Head of caudate nucleus (tissue), 42 donors: ENCODE results near the gene CA9.

ENCODE experiments used
- DNase-seq, 42 donors: peaks; one replicate each; pipeline versions ENCODE4 v3.0.0 to v3.0.0-alpha.2; 2020 to 2021; ENCODE audit warnings: mixed read lengths in 7 of 42
- intact Hi-C: fragments of 100-400 bp; cut with DNase I; formaldehyde crosslinking; loops from one replicate; pipeline ENCODE4 v1.15.0; 2022

The CA9 gene

GRCh38 chr9:35665471-35665818 is 8.3 kb upstream of the CA9 start:
- no peak for DNase-seq
- intact Hi-C loops = no loop called here

DNA sequence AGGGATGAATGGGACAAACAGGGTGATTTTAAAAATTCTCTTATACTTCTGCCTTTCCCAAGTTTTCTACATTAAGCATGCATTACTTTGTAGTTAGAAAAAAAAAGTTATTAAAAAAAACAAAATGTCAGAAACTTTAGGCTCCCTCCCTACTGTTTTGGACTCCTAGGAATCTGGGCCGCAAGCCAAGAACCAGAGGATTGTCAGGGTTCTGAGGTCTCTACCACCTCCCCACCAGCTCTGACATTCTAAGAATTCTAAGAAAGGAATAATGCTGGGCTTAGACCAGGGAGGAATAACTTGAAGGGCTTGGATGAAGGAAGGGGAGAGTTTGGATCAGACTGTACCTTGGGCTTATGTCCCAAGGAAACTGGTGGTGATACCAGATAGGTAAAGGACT is 7.7 kb upstream of the CA9 start:
- DNase-seq = no peak
- intact Hi-C loops = no loop called here

DNA sequence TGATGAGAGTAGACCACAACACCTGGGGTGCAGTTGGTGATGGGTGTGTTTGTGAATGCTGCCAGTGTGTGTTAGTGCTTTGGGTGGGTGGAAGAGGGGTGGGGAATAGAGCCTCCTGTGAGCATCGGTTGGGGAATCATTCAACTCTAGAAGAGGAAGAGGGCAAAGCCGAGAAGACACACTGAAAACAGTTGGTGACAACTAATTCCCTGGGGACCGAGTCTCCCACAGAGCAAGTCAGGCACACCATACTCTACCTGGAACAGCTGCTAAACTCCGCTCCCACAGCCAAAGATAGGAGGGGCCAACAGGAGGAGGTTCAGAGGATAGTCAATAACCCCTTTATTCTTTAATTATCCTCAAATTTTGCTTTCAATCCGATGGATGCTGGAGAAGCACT is 7.2 kb upstream of the CA9 start:
- intact Hi-C loops = no loop called here
- no peak for DNase-seq

- no peak for DNase-seq
- intact Hi-C loops = no loop called here
Measured at GRCh38 chr9:35667939-35668338, 5.8 kb upstream of the CA9 start.

- intact Hi-C loops = no loop called here
- no peak for DNase-seq
Measured at GRCh38 chr9:35669331-35670145, 4.2 kb upstream of the CA9 start.

DNA sequence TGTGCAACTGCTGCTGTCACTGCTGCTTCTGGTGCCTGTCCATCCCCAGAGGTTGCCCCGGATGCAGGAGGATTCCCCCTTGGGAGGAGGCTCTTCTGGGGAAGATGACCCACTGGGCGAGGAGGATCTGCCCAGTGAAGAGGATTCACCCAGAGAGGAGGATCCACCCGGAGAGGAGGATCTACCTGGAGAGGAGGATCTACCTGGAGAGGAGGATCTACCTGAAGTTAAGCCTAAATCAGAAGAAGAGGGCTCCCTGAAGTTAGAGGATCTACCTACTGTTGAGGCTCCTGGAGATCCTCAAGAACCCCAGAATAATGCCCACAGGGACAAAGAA is 265 bp downstream of the CA9 start:
- no peak for DNase-seq
- intact Hi-C loops = no loop called here

DNA sequence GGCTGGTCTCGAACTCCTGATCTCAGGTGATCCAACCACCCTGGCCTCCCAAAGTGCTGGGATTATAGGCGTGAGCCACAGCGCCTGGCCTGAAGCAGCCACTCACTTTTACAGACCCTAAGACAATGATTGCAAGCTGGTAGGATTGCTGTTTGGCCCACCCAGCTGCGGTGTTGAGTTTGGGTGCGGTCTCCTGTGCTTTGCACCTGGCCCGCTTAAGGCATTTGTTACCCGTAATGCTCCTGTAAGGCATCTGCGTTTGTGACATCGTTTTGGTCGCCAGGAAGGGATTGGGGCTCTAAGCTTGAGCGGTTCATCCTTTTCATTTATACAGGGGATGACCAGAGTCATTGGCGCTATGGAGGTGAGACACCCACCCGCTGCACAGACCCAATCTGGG is 1.5 kb downstream of the CA9 start:
- intact Hi-C loops = no loop called here
- no peak for DNase-seq

DNA sequence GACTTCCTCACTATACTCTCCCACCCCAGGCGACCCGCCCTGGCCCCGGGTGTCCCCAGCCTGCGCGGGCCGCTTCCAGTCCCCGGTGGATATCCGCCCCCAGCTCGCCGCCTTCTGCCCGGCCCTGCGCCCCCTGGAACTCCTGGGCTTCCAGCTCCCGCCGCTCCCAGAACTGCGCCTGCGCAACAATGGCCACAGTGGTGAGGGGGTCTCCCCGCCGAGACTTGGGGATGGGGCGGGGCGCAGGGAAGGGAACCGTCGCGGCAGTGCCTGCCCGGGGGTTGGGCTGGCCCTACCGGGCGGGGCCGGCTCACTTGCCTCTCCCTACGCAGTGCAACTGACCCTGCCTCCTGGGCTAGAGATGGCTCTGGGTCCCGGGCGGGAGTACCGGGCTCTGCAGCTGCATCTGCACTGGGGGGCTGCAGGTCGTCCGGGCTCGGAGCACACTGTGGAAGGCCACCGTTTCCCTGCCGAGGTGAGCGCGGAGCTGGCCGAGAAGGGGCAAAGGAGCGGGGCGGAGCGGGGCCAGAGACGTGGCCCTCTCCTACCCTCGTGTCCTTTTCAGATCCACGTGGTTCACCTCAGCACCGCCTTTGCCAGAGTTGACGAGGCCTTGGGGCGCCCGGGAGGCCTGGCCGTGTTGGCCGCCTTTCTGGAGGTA is 2.1 kb downstream of the CA9 start:
- DNase-seq = peak in 17 of 42 donors; percentile 17 to 60 (median 43)
- intact Hi-C loops = no loop called here

GRCh38 chr9:35679091-35679490 is 5.4 kb downstream of the CA9 start:
- DNase-seq = no peak
- intact Hi-C loops = no loop called here

- DNase-seq = no peak
- intact Hi-C loops = no loop called here
Measured at GRCh38 chr9:35679766-35680330, 6.1 kb downstream of the CA9 start.

- intact Hi-C loops = no loop called here
- peak in 1 of 42 donors; percentile 19 for DNase-seq
Measured at GRCh38 chr9:35680331-35681105, 6.8 kb downstream of the CA9 start.

DNA sequence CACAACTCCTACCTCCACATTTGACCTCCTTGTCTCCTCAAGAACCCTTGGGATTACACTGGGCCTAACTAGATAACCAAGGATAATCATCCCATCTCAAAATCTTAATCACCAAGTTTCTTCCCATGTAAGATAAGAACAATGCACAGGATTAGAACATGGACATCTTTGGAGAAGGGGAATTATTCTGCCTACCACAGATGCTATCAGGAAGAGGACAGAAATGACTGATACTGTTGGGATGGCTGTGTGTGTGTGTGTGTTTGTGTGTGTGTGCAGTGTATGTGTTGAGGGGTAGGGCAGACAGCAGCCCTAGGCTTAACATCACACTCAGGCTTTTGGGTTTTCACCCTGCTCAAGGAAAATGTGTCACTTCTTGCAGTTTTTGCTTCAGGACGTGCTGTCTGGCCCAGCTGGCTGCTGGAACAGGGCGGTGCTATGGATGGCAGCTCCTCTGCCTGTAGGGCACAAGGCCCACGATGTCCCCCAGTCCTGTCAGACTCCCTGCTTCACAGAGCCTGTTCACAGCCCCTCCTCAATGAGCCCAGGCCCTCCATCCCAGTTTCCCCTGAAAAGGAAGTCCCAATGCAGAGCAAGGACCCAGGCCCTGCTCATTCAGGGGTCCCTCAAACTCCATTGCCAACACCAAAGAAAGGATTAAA is 7.7 kb downstream of the CA9 start:
- intact Hi-C loops = no loop called here

DNA sequence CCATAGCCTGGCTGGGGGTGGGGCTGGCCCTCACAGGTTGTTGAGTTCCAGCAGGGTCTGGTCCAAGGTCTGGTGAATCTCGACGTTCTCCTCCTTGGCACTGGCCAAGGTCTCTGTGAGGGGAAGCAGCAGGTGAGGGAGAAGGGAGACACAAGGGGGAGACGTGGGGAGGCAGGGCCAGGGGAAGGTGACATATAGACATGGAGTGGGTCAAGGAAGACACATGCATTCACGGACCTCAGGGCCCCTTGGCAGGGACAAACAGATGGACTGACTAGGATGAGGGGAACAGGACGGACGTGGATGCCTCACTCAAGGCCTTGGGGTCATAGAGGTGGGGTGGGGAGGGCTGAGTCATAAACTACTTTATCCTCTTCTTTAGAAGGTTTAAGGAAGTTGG is 8.3 kb downstream of the CA9 start:
- no peak for DNase-seq
- intact Hi-C loops = no loop called here

More for the DNA sequence above, 7.7 kb downstream of the CA9 start:
- DNase-seq = no peak

DNA sequence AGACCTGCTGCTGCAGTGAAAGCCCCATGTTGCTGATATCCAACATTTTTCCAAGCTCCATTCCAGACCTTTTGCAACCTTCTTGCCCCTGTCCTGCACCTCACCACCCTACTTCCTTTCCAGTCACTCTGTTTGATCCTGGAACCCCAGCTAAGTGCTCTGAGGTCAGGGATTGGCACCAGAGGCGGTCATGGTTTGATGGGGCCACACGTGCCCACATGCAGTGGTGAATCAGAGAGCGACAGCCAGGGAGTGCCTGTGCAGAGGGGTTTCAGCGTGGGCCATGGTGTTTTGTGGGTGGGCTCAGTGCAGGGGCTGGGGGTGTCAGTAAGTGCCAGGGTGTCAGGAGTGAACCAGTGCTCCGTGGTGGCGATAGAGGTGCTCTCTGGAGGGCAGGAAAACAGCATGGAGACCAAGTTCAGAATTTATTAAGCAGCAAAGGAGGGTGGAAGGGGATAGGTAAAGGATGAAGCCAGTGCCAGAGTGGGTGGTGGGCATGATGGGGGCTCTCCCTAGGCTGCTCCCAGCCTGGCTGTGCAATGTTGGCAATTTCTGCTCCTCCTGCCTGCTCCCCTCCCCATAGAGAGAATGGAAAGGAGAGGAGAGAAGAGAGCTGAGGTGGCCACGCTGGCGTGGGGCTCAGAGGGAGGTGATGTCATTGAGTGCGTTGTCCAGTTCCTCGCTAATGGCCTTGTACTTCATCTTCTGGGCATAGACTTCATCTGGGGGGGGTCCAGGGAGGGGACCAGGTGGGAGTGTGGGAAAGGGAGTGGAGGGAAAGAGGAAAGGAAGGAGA is 9.0 kb downstream of the CA9 start:
- intact Hi-C loops = no loop called here
- no peak for DNase-seq

- DNase-seq = no peak
- intact Hi-C loops = no loop called here
Measured at GRCh38 chr9:35683323-35683722, 9.6 kb downstream of the CA9 start.

- no peak for DNase-seq
- intact Hi-C loops = no loop called here
Measured at GRCh38 chr9:35684921-35685320, 11.2 kb downstream of the CA9 start.

DNA sequence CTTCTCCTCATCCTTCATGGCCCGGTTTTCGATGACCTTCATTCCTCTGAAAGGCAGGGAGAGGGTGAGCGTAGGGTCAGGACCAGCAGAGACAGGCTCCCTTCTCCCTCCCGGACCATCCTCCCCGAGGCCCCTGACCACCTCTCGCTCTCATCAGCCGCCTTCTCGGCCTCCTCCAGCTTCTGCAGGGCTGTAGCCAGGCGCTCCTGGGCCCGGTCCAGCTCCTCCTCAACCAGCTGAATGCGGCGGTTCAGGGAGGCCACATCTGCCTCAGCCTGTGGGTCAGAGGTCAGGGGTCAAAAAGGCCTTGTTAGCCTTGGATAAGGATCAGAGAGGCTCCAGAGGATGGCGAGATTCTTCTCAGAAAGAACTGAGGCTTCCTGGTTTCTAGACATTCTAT is 11.8 kb downstream of the CA9 start:
- intact Hi-C loops = no loop called here
- DNase-seq = no peak

DNA sequence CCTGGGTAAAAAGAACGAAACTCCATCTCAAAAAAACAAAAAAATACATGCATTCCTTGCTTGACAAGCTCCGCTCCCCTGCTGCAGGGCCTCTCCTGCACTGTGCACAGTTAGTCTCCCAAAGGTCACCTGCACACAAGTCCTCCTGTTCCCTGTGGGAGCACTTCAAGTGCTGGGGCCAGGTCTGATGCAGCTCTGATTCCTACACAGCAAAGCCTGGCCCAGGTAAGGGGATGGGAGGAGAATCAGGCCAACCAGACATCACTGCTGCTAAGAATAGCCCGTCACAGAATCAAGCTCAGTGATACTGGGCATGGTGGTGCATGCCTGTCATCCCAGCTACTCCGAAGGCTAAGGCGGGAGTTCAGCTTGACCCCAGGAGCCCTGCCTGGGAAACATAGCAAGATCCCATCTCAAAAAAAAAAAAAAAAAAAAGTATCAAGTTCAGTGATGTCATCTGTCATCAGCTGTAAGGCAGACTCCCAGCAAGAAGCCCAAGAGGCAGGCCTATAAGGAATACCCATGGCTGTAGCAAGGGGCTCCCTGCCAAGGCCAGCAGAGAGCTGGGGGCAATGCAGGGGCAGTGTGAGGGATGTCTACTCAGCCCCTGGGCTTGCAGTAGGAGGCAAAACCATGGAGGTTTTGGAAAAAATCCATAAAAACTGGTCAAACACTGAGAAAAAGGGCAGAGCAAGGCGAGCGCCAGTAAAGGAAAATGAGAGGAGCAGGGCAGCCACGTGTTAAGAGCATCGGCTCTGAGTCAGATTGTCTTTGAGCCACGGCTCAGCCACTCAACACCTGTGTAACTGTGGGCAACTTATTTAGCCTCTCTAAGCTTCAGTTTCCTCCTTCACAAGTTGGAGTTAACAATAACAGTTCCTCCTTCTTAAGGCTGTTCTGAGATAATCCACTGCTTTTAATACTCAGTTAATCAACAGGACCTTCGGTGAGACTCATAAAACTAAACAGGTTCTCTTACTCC is 12.8 kb downstream of the CA9 start:
- intact Hi-C loops = no loop called here
- no peak for DNase-seq
